Colonic mucosa (tissue), 4 donors: ENCODE results near the gene PKP3. TPM values are rescaled to one million over a fixed set of nuclear protein-coding genes. Genes with fewer than 3 reads are reported as not detected.
A peak's percentile ranks its signal among the peaks of the same experiment; 100 is the strongest.

ENCODE experiments used
- DNase-seq: peaks from one replicate; pipeline ENCODE4 v3.0.0-alpha.2; 2020
- H3K27ac ChIP-seq: fragments of 200-600 bp; one replicate; pipeline ENCODE4 v1.8.0; 2021
- H3K27me3 ChIP-seq: fragments of 200-600 bp; one replicate; pipeline ENCODE4 v1.8.0; 2021
- H3K36me3 ChIP-seq: fragments of 200-600 bp; one replicate; pipeline ENCODE4 v1.8.0; 2021
- H3K4me1 ChIP-seq: fragments of 200-600 bp; one replicate; pipeline ENCODE4 v1.8.0; 2021; ENCODE audit warnings: mild to moderate bottlenecking
- H3K4me3 ChIP-seq: fragments of 200-600 bp; one replicate; pipeline ENCODE4 v1.8.0; 2021
- H3K9ac ChIP-seq, 2 donors: one replicate each; pipeline ENCODE4 v1.7.0; 2013; ENCODE audit warnings: control low read depth in 2 of 2, low read depth in 2 of 2, low read length in 2 of 2
- H3K9me3 ChIP-seq: fragments of 200-600 bp; one replicate; pipeline ENCODE4 v1.8.0; 2021
- intact Hi-C: fragments of 100-400 bp; cut with DNase I; formaldehyde crosslinking; loops from one replicate; pipeline ENCODE4 v1.14.1; 2022
- total RNA-seq, 2 donors: library from RNA; stranded (reverse); fragmentation: NEBNext Ultra II Directional in 1 of 2; extraction: Animal tissue kit (Norgen Biotek cat#: 25700) in 1 of 2; gene quantifications; one replicate each; pipeline ENCODE4 v1.2.1, GENCODE V29; 2021
- TF ChIP-seq, protein P1 (sequence below): fragments of 200-600 bp; IDR thresholded peaks from one replicate; pipeline ENCODE4 v1.8.0; 2022; ENCODE audit warnings: antibody characterized with exemption, mild to moderate bottlenecking
- donor health status: healthy.
- donor health status: DM: no; HTN: no; CAD: no.
- donor health status: DM: no; HTN: no; CAD: no.

Gene PKP3
- total RNA-seq, 2 donors from 2014 or later = 167 to 247 TPM

DNA sequence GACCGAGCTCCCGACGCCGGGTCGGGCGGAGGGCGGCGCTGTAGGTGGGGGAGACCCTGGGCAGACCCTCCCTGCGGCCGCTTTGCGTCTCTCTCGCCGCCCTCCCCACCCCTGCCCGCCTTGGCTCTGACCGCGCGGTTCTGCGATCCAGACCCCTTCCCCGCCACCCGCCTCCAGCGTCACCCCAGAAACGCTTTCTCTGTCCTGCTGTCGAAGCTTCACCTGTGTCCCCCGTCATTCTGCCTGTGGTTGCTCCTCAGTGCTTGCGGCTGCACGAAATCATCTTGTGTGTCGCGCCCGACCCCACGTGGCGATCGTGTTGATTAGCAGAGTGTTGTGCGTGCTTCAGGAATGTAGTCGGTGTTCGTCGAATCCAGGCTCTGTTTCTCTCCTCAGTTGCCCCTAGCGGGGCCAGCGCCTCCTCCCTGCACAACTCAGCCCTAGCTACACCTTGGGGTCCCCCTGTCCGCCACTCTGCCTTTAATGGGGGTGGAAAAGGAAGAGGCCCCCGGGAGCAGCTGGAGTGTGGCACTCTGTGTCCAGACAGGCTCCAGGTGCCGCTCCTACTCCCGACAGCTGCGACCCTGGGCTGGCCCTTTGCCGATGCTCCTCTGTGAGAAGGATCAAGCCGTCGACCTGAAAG, 56.9 kb downstream of the PKP3 start:
- peak; percentile 80 for DNase-seq
- Histone ChIP-seq H3K4me3 (peak overlapping the region; percentile 99), H3K4me1 (peaks cover 13% of the 10 kb centered on the region), H3K9me3 (no peaks in the 10 kb centered on the region), H3K36me3 (no peaks in the 10 kb centered on the region), H3K27me3 (no peaks in the 10 kb centered on the region), H3K9ac (peak overlapping the region; percentile 82 to 87), H3K27ac (peak overlapping the region; percentile 85)
- TF ChIP-seq, protein P1, sequence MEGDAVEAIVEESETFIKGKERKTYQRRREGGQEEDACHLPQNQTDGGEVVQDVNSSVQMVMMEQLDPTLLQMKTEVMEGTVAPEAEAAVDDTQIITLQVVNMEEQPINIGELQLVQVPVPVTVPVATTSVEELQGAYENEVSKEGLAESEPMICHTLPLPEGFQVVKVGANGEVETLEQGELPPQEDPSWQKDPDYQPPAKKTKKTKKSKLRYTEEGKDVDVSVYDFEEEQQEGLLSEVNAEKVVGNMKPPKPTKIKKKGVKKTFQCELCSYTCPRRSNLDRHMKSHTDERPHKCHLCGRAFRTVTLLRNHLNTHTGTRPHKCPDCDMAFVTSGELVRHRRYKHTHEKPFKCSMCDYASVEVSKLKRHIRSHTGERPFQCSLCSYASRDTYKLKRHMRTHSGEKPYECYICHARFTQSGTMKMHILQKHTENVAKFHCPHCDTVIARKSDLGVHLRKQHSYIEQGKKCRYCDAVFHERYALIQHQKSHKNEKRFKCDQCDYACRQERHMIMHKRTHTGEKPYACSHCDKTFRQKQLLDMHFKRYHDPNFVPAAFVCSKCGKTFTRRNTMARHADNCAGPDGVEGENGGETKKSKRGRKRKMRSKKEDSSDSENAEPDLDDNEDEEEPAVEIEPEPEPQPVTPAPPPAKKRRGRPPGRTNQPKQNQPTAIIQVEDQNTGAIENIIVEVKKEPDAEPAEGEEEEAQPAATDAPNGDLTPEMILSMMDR = no peak
- intact Hi-C loops = loop anchor here (5.0 kb wide), 1 partner anchor 51 kb away; no protein-coding TSS in a partner anchor

DNA sequence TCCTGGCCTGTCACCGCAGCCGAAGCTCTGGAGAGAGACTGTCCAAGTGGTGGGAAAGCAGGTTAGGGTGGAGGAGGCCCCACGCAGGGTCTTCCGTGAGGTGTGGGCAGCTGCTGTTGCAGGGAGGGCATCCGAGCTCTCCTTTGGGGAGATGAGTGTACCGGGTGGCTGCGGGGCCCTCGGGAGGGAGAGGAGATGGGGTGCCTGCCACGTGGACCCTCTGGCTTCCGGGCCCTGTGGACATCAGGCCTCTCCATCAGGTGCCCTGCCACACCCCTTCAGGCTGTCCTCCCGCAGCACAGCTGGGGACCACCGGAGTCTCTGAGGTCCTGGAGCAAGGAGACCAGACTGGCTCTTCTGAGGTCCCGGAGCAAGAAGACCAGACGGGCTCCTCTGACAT, 57.7 kb downstream of the PKP3 start:
- Histone ChIP-seq H3K27ac (no peak overlapping the region), H3K4me3 (no peak overlapping the region), H3K36me3 (no peaks in the 10 kb centered on the region), H3K9ac (peak overlapping the region in 1 of 2 donors; percentile 82), H3K4me1 (peaks cover 13% of the 10 kb centered on the region), H3K9me3 (no peaks in the 10 kb centered on the region), H3K27me3 (no peaks in the 10 kb centered on the region)
- no peak for DNase-seq
- intact Hi-C loops = loop anchor here (5.0 kb wide), 1 partner anchor 51 kb away; no protein-coding TSS in a partner anchor
- TF ChIP-seq, protein P1 = no peak

DNA sequence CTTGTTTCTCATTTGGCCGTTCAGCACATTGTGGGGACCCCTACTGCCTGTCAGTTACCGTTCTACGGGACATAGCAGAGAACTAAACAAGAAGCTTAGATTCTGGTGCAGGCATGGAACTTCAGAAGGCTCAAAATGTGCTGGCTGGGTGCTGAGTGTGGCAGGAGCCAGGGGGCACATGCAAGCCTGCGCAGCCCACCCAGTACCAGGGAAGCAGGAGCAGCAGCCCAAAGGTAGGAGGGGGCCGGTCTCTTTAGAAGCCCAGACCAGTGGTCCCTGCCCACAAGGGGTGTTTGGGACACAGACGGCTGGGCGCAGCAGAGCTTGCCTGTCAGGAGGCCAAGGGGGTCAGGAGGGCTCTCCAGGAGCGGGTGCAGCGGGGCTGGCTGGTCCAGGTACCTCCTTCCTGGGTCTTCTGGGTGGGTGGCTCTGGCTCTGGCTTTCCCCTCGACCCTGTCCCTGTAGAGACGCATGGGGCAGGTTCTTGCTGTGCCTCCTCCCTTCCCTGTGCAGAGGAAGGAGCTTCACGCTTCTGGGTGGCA, 58.3 kb downstream of the PKP3 start:
- Histone ChIP-seq H3K9ac (no peak overlapping the region), H3K27me3 (no peaks in the 10 kb centered on the region), H3K27ac (no peak overlapping the region), H3K4me1 (peaks cover 13% of the 10 kb centered on the region), H3K4me3 (no peak overlapping the region), H3K9me3 (no peaks in the 10 kb centered on the region), H3K36me3 (no peaks in the 10 kb centered on the region)
- intact Hi-C loops = loop anchor here (5.0 kb wide), 1 partner anchor 50 kb away; no protein-coding TSS in a partner anchor
- TF ChIP-seq, protein P1 = no peak
- no peak for DNase-seq

DNA sequence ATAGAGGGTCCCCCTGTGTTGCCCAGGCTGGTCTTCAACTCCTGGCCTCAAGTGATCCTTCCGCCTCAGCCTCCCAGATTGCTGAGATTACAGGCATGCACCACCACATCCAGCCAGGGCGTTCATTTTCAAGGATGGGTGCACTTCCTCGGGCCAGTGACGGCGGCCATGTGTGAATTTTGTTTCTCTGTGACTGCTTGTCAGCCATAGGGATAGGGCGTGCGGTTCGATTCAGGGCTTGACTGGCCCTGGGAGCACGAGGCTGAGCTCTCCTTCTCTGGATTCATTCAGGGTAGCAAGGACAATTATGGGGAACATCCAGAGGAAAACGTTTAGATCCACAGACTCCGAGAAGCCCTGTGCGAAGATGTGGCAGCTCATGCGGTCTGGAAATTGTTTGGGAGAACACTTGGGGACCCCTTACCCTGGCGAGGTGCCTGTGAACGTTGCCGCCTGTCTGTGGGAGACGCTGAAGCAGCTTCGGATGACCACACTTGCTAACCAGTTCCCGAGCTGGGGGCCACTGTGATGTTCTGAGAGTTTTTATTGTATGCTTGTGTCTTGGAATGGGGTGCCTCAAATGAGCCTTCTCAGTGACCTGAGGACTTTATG, 59.0 kb downstream of the PKP3 start:
- TF ChIP-seq, protein P1 = no peak
- H3K27me3 ChIP-seq = no peaks in the 10 kb centered on the region
- intact Hi-C loops = loop anchor here (5.0 kb wide), 1 partner anchor 49 kb away; no protein-coding TSS in a partner anchor
- no peak overlapping the region for H3K4me3 ChIP-seq
- no peak for DNase-seq
- peaks cover 13% of the 10 kb centered on the region for H3K4me1 ChIP-seq
- no peak overlapping the region for H3K9ac ChIP-seq
- no peaks in the 10 kb centered on the region for H3K9me3 ChIP-seq
- H3K27ac ChIP-seq = no peak overlapping the region
- H3K36me3 ChIP-seq = no peaks in the 10 kb centered on the region

DNA sequence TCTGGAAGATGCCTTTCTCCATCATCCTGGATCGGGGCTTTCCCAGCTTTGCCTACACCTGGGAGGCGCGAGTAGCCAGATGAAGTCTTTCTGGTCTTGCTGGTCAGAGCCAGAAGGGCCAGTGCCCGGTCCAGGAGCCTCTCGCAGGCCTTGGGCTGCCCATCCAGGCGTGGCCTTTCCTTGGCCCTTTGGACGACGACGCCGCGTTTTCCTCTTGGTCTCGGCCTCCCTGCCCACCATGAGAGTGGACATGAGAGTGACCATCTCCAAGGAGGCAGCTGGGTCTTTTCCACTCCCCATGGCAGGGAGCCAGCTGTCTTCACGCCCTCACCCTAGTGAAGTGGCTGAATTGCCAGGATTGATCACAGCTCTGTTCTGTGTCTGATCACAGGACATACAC, 59.6 kb downstream of the PKP3 start:
- intact Hi-C loops = loop anchor here (5.0 kb wide), 1 partner anchor 49 kb away; no protein-coding TSS in a partner anchor
- Histone ChIP-seq H3K9ac (no peak overlapping the region), H3K36me3 (no peaks in the 10 kb centered on the region), H3K27ac (no peak overlapping the region), H3K4me1 (peaks cover 10% of the 10 kb centered on the region), H3K4me3 (no peak overlapping the region), H3K9me3 (no peaks in the 10 kb centered on the region), H3K27me3 (no peaks in the 10 kb centered on the region)
- TF ChIP-seq, protein P1 = no peak
- DNase-seq = no peak
